Right atrium auricular region (tissue), 2 donors: Measurements from ENCODE around the gene MARCHF9. TPM values are rescaled to one million over a fixed set of nuclear protein-coding genes. Genes with fewer than 3 reads are reported as not detected.
A peak's percentile ranks its signal among the peaks of the same experiment; 100 is the strongest.

ENCODE experiments used
- DNase-seq: peaks from one replicate; pipeline ENCODE4 v3.0.0-alpha.2; 2019; ENCODE audit warnings: low spot score
- H3K27ac ChIP-seq, 2 donors: fragments of 200-600 bp; sonication (generic); 1 replicate in 1 of 2; 2 replicates in 1 of 2; pipeline ENCODE4 v1.5.1; 2016 to 2019
- H3K27me3 ChIP-seq, 2 donors: fragments of 200-600 bp; sonication (generic); one replicate each; pipeline versions ENCODE4 v1.5.1 to v1.6.0; 2017 to 2019
- H3K36me3 ChIP-seq: fragments of 200-600 bp; sonication (generic); one replicate; pipeline ENCODE4 v1.5.1; 2016
- H3K4me1 ChIP-seq, 2 donors: fragments of 200-600 bp; sonication (generic); one replicate each; pipeline versions ENCODE4 v1.5.1 to v1.6.0; 2017 to 2019
- H3K4me3 ChIP-seq, 2 donors: fragments of 200-600 bp; sonication (generic); 1 replicate in 1 of 2; 2 replicates in 1 of 2; pipeline ENCODE4 v1.5.1; 2017 to 2019; ENCODE audit warnings: mild to moderate bottlenecking in 1 of 2, moderate library complexity in 1 of 2
- H3K9me3 ChIP-seq, 2 donors: fragments of 200-600 bp; sonication (generic); one replicate each; pipeline ENCODE4 v1.5.1; 2019
- total RNA-seq, 2 donors: library from RNA; depleted of rRNA; stranded (reverse); fragments of >200 nt; gene quantifications; one replicate each; pipeline ENCODE4 v1.1.0, GENCODE V29; 2016
- TF ChIP-seq, protein P1 (sequence below), 2 donors: fragments of 200-600 bp; sonication (generic); IDR thresholded peaks; one replicate each; pipeline ENCODE4 v1.5.1; 2019; ENCODE audit warnings: antibody characterized with exemption in 2 of 2

Gene MARCHF9
- total RNA-seq, 2 donors from 2014 or later, result 8.4 to 11.6 TPM

DNA sequence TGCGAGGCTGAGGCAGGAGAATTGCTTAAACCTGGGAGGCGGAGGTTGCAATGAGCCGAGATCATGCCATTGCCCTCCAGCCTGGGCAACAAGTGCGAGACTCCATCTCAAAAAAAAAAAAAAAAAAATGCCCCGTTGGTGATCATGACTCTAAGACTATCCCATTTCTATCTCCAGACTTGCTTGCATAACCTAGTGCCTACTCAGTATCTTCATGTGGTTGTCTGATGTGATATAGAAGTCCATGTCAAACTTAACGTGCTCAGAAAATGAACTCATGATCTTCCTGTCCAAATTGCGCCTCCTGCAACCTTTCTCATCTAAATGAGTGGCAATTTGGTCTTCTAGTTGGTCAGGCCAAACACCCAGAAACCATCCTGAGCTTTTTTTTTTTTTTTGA lies 23.0 kb downstream of the MARCHF9 start:
- Histone ChIP-seq H3K4me3 (no peak overlapping the region), H3K9me3 (no peaks in the 10 kb centered on the region), H3K4me1 (peaks cover 0 to 12% of the 10 kb centered on the region in 2 donors), H3K27ac (no peak overlapping the region), H3K27me3 (no peaks in the 10 kb centered on the region), H3K36me3 (no peaks in the 10 kb centered on the region)
- no peak for DNase-seq
- TF ChIP-seq, protein P1, sequence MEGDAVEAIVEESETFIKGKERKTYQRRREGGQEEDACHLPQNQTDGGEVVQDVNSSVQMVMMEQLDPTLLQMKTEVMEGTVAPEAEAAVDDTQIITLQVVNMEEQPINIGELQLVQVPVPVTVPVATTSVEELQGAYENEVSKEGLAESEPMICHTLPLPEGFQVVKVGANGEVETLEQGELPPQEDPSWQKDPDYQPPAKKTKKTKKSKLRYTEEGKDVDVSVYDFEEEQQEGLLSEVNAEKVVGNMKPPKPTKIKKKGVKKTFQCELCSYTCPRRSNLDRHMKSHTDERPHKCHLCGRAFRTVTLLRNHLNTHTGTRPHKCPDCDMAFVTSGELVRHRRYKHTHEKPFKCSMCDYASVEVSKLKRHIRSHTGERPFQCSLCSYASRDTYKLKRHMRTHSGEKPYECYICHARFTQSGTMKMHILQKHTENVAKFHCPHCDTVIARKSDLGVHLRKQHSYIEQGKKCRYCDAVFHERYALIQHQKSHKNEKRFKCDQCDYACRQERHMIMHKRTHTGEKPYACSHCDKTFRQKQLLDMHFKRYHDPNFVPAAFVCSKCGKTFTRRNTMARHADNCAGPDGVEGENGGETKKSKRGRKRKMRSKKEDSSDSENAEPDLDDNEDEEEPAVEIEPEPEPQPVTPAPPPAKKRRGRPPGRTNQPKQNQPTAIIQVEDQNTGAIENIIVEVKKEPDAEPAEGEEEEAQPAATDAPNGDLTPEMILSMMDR (IDR thresholded peaks at IDR 0.05), result no peak

DNA sequence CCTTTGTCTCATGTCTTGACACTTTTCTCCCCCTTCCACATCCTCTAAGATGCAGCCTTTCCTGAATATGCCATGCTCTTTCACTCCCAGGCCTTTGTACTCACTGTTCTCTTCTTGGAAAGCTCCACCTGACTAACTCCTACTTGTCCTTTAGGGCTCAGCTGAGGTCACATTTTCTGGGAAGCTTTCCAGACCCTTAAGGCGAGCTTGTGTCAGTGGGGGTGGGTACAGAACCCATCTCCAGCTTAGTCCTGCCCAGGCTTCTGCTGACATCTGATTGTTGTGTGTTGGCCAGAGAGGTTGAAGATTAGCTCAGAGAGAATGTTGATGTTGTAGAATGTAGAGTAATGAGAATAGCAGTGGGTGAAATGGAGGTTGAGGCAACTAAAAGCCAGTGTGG lies 24.8 kb downstream of the MARCHF9 start:
- Histone ChIP-seq H3K4me3 (no peak overlapping the region), H3K4me1 (peaks cover 0 to 16% of the 10 kb centered on the region in 2 donors), H3K36me3 (peaks cover 5% of the 10 kb centered on the region), H3K27ac (no peak overlapping the region), H3K27me3 (no peaks in the 10 kb centered on the region), H3K9me3 (no peaks in the 10 kb centered on the region)
- TF ChIP-seq, protein P1 (IDR thresholded peaks at IDR 0.05), result no peak
- no peak for DNase-seq

DNA sequence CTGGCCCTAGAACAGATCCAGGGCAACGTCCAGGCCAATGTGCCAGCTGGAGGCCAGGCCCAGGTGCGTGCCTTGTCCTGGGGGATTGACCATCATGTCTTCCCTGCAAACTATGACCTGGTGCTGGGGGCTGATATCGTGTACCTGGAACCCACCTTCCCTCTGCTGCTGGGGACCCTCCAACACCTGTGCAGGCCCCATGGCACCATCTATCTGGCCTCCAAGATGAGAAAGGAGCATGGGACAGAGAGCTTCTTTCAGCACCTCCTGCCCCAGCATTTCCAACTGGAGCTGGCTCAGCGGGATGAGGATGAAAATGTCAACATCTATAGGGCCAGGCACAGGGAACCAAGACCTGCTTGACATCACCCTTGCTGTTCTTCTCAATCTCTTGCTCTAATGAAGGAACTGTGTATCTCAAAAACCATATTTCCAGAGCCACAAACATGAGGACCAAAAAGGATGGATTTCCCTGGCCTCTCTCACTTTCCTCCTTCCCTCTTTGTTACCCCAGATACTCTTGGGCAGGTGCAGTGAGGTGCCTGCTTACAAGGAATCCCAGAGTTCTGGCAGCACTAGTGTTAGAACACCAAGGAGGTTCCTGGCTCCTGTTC lies 25.5 kb downstream of the MARCHF9 start:
- Histone ChIP-seq H3K36me3 (peaks cover 9% of the 10 kb centered on the region), H3K27ac (no peak overlapping the region), H3K4me3 (no peak overlapping the region), H3K27me3 (no peaks in the 10 kb centered on the region), H3K9me3 (no peaks in the 10 kb centered on the region), H3K4me1 (peaks cover 0 to 16% of the 10 kb centered on the region in 2 donors)
- TF ChIP-seq, protein P1 (IDR thresholded peaks at IDR 0.05), result no peak
- no peak for DNase-seq

DNA sequence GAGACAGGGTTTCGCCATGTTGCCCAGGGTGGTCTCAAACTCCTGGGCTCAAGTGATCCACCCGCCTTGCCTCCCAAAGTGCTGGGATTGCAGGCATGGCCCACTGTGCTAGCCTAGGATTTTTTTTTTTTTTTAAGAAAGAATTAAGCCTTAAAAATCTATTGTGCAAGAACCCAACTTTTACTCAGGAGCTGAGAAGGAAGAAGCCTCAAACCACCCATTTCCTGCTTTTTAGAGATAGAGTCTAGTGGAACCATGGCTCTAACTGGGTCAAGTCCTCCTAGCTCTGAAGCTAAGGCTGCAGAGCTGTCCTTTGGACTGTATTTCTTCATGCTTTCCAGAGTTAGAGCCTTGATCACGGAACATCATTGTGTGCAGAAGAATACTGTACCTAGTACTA lies 26.3 kb downstream of the MARCHF9 start:
- H3K27ac ChIP-seq, result no peak overlapping the region
- H3K36me3 ChIP-seq, result peaks cover 18% of the 10 kb centered on the region
- no peak overlapping the region for H3K4me3 ChIP-seq
- H3K9me3 ChIP-seq, result no peaks in the 10 kb centered on the region
- TF ChIP-seq, protein P1 (IDR thresholded peaks at IDR 0.05), result no peak
- H3K27me3 ChIP-seq, result no peaks in the 10 kb centered on the region
- peaks cover 0 to 16% of the 10 kb centered on the region in 2 donors for H3K4me1 ChIP-seq
- no peak for DNase-seq

DNA sequence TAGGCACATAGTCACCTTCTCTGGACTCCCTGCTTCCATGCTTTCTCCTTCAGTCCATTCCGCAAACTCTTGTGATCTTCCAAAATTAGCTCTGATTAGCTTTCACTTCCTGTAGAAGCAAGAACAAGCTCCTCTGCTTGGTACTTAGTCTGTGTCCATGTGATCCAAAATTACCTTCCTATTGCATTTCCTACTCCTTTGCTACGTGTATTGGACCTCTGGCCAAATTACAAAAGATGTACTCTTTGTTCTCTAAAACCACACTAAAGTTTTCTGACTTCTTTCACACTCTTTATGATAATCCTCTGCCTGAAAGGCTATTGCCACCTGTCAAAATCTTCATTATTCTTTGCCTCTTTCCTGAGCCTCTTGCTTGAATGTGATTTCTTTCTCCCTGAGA lies 26.9 kb downstream of the MARCHF9 start:
- H3K36me3 ChIP-seq, result peaks cover 23% of the 10 kb centered on the region
- no peaks in the 10 kb centered on the region for H3K27me3 ChIP-seq
- no peak for DNase-seq
- TF ChIP-seq, protein P1 (IDR thresholded peaks at IDR 0.05), result no peak
- H3K4me3 ChIP-seq, result no peak overlapping the region
- no peak overlapping the region for H3K27ac ChIP-seq
- H3K9me3 ChIP-seq, result no peaks in the 10 kb centered on the region
- peaks cover 0 to 16% of the 10 kb centered on the region in 2 donors for H3K4me1 ChIP-seq

DNA sequence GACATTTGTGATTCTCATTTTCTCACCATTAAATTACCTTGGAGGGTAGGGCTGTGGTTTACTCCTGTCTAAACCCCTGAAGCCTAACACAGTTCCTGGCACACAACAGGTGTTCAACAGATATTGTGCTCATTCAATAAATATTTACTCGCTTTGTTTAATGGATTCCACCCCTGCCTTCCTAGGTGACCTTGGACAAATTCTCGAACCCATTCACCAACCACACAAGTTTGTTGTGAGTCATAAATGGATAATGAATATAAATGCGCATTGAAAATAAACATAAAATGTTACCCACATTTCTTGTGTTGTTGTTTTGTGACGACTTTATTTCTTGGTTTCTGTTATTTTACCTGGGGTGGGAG lies 27.3 kb downstream of the MARCHF9 start:
- H3K27me3 ChIP-seq, result no peaks in the 10 kb centered on the region
- peak overlapping the region in 1 of 2 donors; percentile 61 for H3K27ac ChIP-seq
- TF ChIP-seq, protein P1 (IDR thresholded peaks at IDR 0.05), result no peak
- peaks cover 27% of the 10 kb centered on the region for H3K36me3 ChIP-seq
- no peaks in the 10 kb centered on the region for H3K9me3 ChIP-seq
- H3K4me1 ChIP-seq, result peaks cover 0 to 16% of the 10 kb centered on the region in 2 donors
- no peak for DNase-seq
- H3K4me3 ChIP-seq, result peak overlapping the region; percentile 77 to 100
